HEK293 (cell line): Measurements from ENCODE around the gene BCL2A1.

Experiments used
- CTCF ChIA-PET: fragments of 350-600 bp; formaldehyde crosslinking; extraction: SDS; loops from one replicate; lab custom pipeline; 2021; ENCODE audit warnings: antibody characterized with exemption; lab: Yijun Ruan, JAX
- POLR2A ChIA-PET: fragments of 300-600 bp; formaldehyde crosslinking; extraction: SDS; loops from one replicate; lab custom pipeline; 2020; ENCODE audit warnings: antibody characterized with exemption, inconsistent platforms; lab: Yijun Ruan, JAX
- H3K27ac ChIP-seq: fragments of 200-500 bp; sonication (Bioruptor generic); 2 replicates; pipeline ENCODE4 v1.5.1; 2014; ENCODE audit warnings: low read depth, low read length, control low read depth, inconsistent platforms; ENCODE audit errors: extremely low read depth
- H3K36me3 ChIP-seq, 2 experiments: fragments of 200-500 bp in 1 of 2; sonication (Bioruptor generic) in 1 of 2; 1 replicate in 1 of 2; 2 replicates in 1 of 2; pipeline ENCODE4 v1.5.1; 2014 to 2017; ENCODE audit warnings: inconsistent platforms in 2 of 2, low read length in 2 of 2; ENCODE audit not compliant: control insufficient read depth in 2 of 2, insufficient read depth in 1 of 2
- H3K4me1 ChIP-seq: fragments of 200-500 bp; sonication (Bioruptor generic); 2 replicates; pipeline ENCODE4 v1.5.1; 2014; ENCODE audit warnings: mild to moderate bottlenecking, low read length, inconsistent platforms; ENCODE audit not compliant: control insufficient read depth, insufficient read depth
- H3K4me3 ChIP-seq: 2 replicates; pipeline ENCODE4 v1.5.1; 2011; ENCODE audit warnings: low read depth, mild to moderate bottlenecking, control low read depth, low read length, moderate library complexity
- H3K9me3 ChIP-seq: fragments of 200-500 bp; sonication (Bioruptor generic); 2 replicates; pipeline ENCODE4 v1.5.1; 2014; ENCODE audit warnings: low read depth, low read length, inconsistent platforms; ENCODE audit not compliant: control insufficient read depth, insufficient read depth
- HOXA7 ChIP-seq: sonication (generic); formaldehyde crosslinking; IDR thresholded peaks from 2 replicates; pipeline ENCODE4 v1.8.1; 2022; ENCODE audit warnings: missing genetic modification reagents, borderline replicate concordance
- MEIS1 ChIP-seq: sonication (generic); formaldehyde crosslinking; IDR thresholded peaks from 2 replicates; pipeline ENCODE4 v1.8.1; 2022; ENCODE audit warnings: missing genetic modification reagents, mild to moderate bottlenecking, borderline replicate concordance
- SCRT2 ChIP-seq: fragments of 450-650 bp; formaldehyde crosslinking; IDR thresholded peaks from 2 replicates; pipeline ENCODE4 v1.5.1; 2016; ENCODE audit warnings: missing biosample characterization, missing genetic modification characterization
- TCF7L2 ChIP-seq: IDR thresholded peaks from 2 replicates; pipeline ENCODE4 v1.6.1; 2011; ENCODE audit warnings: low read depth, mild to moderate bottlenecking, inconsistent platforms, low read length, moderate library complexity, borderline replicate concordance
- YY2 ChIP-seq: fragments of 450-650 bp; formaldehyde crosslinking; IDR thresholded peaks from 2 replicates; pipeline ENCODE4 v1.5.1; 2016; ENCODE audit warnings: missing biosample characterization, missing genetic modification characterization
- ZNF133 ChIP-seq: fragments of 450-650 bp; formaldehyde crosslinking; IDR thresholded peaks from 2 replicates; pipeline ENCODE4 v1.5.1; 2016; ENCODE audit warnings: missing biosample characterization, missing genetic modification characterization
- ZNF157 ChIP-seq: fragments of 450-650 bp; formaldehyde crosslinking; IDR thresholded peaks from 2 replicates; pipeline ENCODE4 v1.5.1; 2016; ENCODE audit warnings: missing biosample characterization, missing genetic modification characterization
- ZNF184 ChIP-seq: fragments of 450-650 bp; IDR thresholded peaks from 2 replicates; pipeline ENCODE4 v1.5.1; 2018; ENCODE audit warnings: missing biosample characterization, mild to moderate bottlenecking, missing genetic modification characterization
- ZNF23 ChIP-seq: fragments of 450-650 bp; formaldehyde crosslinking; IDR thresholded peaks from 2 replicates; pipeline ENCODE4 v1.5.1; 2016; ENCODE audit warnings: missing biosample characterization, missing genetic modification characterization, borderline replicate concordance
- ZNF302 ChIP-seq: fragments of 450-650 bp; formaldehyde crosslinking; IDR thresholded peaks from 2 replicates; pipeline ENCODE4 v1.5.1; 2016; ENCODE audit warnings: missing biosample characterization, missing genetic modification characterization, low read depth
- ZNF529 ChIP-seq: fragments of 450-650 bp; formaldehyde crosslinking; IDR thresholded peaks from 2 replicates; pipeline ENCODE4 v1.5.1; 2017; ENCODE audit warnings: missing genetic modification characterization, missing biosample characterization; ENCODE audit not compliant: insufficient replicate concordance
- ZNF548 ChIP-seq: fragments of 450-650 bp; formaldehyde crosslinking; IDR thresholded peaks from 2 replicates; pipeline ENCODE4 v1.5.1; 2016; ENCODE audit warnings: missing biosample characterization, missing genetic modification characterization
- ZNF585B ChIP-seq: fragments of 450-650 bp; formaldehyde crosslinking; IDR thresholded peaks from 2 replicates; pipeline ENCODE4 v1.5.1; 2016; ENCODE audit warnings: missing biosample characterization, missing genetic modification characterization
- ZNF629 ChIP-seq: fragments of 450-650 bp; formaldehyde crosslinking; IDR thresholded peaks from 2 replicates; pipeline ENCODE4 v1.5.1; 2017; ENCODE audit warnings: missing biosample characterization, missing genetic modification characterization
- ZNF660 ChIP-seq: fragments of 450-650 bp; IDR thresholded peaks from 2 replicates; pipeline ENCODE4 v1.5.1; 2018; ENCODE audit warnings: missing biosample characterization, mild to moderate bottlenecking, missing genetic modification characterization
- ZNF677 ChIP-seq: fragments of 450-650 bp; IDR thresholded peaks from 2 replicates; pipeline ENCODE4 v1.5.0; 2018; ENCODE audit warnings: missing biosample characterization, mild to moderate bottlenecking, missing genetic modification characterization, moderate library complexity
- ZNF76 ChIP-seq: fragments of 450-650 bp; formaldehyde crosslinking; IDR thresholded peaks from 2 replicates; pipeline ENCODE4; 2016; ENCODE audit warnings: low read depth, missing biosample characterization, missing genetic modification characterization, borderline replicate concordance
- TF ChIP-seq, protein P1 (sequence below): fragments of 450-650 bp; formaldehyde crosslinking; conservative IDR thresholded peaks from 2 replicates; pipeline ENCODE4 v1.5.1; 2016; ENCODE audit warnings: low read depth, missing biosample characterization, missing genetic modification characterization
- TF ChIP-seq, protein P2 (sequence below): fragments of 450-650 bp; formaldehyde crosslinking; IDR thresholded peaks from 2 replicates; pipeline ENCODE4 v1.5.1; 2016; ENCODE audit warnings: missing biosample characterization, missing genetic modification characterization, borderline replicate concordance
- TF ChIP-seq, protein P3 (sequence below): fragments of 450-650 bp; formaldehyde crosslinking; IDR thresholded peaks from 2 replicates; pipeline ENCODE4 v1.5.1; 2016; ENCODE audit warnings: missing biosample characterization, missing genetic modification characterization, borderline replicate concordance

The BCL2A1 gene

DNA sequence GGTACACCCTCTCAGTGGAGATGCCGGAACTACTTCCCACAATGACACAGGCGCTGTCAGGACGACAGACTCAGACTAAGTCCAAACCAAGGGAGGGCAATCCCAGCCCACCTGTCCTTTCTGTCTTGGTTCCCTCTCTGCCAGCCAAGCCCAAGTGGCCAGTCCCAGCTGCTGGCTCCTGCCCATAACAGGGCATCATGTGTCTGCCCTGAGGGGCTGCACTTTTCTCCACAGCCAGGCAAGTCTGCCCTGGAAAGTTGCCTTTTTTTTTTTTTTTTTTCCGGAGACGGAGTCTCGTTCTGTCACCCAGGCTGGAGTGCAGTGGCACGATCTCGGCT is 20.0 kb upstream of the BCL2A1 start:
- Histone ChIP-seq H3K4me1 (no peaks in the 10 kb centered on the region), H3K9me3 (no peaks in the 10 kb centered on the region), H3K36me3 (no peaks in the 10 kb centered on the region), H3K27ac (no peak overlapping the region), H3K4me3 (no peak overlapping the region)
- ChIA-PET CTCF (interaction anchor here (0.7 to 1.8 kb wide), 2 partner anchors 106 to 138 kb away, joined by 3 to 5 read pairs; no protein-coding TSS in a partner anchor), POLR2A (no interaction called here)
- TF ChIP-seq ZNF157 (tag by site-specific recombination) (no peak), ZNF677 (no peak), ZNF629 (tag by site-specific recombination) (no peak)
- TF ChIP-seq, protein P1, sequence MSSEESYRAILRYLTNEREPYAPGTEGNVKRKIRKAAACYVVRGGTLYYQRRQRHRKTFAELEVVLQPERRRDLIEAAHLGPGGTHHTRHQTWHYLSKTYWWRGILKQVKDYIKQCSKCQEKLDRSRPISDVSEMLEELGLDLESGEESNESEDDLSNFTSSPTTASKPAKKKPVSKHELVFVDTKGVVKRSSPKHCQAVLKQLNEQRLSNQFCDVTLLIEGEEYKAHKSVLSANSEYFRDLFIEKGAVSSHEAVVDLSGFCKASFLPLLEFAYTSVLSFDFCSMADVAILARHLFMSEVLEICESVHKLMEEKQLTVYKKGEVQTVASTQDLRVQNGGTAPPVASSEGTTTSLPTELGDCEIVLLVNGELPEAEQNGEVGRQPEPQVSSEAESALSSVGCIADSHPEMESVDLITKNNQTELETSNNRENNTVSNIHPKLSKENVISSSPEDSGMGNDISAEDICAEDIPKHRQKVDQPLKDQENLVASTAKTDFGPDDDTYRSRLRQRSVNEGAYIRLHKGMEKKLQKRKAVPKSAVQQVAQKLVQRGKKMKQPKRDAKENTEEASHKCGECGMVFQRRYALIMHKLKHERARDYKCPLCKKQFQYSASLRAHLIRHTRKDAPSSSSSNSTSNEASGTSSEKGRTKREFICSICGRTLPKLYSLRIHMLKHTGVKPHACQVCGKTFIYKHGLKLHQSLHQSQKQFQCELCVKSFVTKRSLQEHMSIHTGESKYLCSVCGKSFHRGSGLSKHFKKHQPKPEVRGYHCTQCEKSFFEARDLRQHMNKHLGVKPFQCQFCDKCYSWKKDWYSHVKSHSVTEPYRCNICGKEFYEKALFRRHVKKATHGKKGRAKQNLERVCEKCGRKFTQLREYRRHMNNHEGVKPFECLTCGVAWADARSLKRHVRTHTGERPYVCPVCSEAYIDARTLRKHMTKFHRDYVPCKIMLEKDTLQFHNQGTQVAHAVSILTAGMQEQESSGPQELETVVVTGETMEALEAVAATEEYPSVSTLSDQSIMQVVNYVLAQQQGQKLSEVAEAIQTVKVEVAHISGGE (tag by site-specific recombination), result no peak

DNA sequence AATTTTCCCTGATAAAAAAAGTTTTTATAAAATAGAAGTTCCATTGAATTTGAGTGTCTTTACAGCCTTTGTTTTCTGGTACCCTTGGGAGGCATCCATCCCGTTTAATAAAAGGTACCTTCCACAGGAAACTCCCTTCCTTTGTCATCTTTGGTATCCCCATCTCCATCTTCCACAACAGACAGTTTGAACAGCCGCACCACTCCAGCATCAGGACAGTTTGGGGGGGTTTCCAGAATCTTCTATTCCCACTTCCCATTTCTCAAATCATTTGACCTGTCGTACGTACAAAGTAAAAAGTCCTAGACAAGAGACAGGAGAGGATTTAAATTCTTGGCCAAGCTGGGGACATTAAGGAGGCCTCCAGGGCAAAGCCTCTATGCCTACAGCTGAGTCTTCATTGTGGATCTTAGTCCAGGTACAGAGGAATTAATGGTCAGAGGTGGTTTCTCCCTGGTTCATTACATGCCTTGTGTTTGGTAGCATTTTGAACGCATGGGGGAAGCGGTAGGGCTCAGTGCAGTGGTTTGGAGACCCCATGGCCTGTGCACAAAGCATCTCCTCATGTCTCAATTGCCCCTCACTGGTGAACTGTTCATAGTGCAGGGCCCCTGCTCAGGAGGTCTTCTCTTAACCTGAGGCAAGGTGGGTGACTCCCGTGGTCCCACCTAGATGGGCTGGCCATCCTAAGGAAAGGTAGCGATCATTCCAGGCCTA is 19.4 kb upstream of the BCL2A1 start:
- POLR2A ChIA-PET, result no interaction called here

More for the DNA sequence above, 19.4 kb upstream of the BCL2A1 start:
- no peak for TF ChIP-seq ZNF548 (tag by site-specific recombination)
- no peak for TF ChIP-seq MEIS1 (CRISPR knock-in tag)
- TF ChIP-seq TCF7L2, result no peak
- TF ChIP-seq, protein P2, sequence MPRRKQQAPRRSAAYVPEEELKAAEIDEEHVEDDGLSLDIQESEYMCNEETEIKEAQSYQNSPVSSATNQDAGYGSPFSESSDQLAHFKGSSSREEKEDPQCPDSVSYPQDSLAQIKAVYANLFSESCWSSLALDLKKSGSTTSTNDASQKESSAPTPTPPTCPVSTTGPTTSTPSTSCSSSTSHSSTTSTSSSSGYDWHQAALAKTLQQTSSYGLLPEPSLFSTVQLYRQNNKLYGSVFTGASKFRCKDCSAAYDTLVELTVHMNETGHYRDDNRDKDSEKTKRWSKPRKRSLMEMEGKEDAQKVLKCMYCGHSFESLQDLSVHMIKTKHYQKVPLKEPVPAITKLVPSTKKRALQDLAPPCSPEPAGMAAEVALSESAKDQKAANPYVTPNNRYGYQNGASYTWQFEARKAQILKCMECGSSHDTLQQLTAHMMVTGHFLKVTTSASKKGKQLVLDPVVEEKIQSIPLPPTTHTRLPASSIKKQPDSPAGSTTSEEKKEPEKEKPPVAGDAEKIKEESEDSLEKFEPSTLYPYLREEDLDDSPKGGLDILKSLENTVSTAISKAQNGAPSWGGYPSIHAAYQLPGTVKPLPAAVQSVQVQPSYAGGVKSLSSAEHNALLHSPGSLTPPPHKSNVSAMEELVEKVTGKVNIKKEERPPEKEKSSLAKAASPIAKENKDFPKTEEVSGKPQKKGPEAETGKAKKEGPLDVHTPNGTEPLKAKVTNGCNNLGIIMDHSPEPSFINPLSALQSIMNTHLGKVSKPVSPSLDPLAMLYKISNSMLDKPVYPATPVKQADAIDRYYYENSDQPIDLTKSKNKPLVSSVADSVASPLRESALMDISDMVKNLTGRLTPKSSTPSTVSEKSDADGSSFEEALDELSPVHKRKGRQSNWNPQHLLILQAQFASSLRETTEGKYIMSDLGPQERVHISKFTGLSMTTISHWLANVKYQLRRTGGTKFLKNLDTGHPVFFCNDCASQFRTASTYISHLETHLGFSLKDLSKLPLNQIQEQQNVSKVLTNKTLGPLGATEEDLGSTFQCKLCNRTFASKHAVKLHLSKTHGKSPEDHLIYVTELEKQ, result no peak
- TF ChIP-seq ZNF76 (tag by site-specific recombination), result no peak
- no peak for TF ChIP-seq HOXA7 (CRISPR knock-in tag)
- no peak for TF ChIP-seq ZNF23
- TF ChIP-seq ZNF585B (tag by site-specific recombination), result no peak
- no peak for TF ChIP-seq ZNF133 (tag by site-specific recombination)
- no peak for TF ChIP-seq ZNF529 (tag by site-specific recombination)
- no peak for TF ChIP-seq YY2
- no peak for TF ChIP-seq ZNF302 (tag by site-specific recombination)
- TF ChIP-seq, protein P3, sequence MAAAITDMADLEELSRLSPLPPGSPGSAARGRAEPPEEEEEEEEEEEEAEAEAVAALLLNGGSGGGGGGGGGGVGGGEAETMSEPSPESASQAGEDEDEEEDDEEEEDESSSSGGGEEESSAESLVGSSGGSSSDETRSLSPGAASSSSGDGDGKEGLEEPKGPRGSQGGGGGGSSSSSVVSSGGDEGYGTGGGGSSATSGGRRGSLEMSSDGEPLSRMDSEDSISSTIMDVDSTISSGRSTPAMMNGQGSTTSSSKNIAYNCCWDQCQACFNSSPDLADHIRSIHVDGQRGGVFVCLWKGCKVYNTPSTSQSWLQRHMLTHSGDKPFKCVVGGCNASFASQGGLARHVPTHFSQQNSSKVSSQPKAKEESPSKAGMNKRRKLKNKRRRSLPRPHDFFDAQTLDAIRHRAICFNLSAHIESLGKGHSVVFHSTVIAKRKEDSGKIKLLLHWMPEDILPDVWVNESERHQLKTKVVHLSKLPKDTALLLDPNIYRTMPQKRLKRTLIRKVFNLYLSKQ (tag by site-specific recombination), result no peak
- no peak for TF ChIP-seq ZNF660
- no peak for TF ChIP-seq SCRT2 (tag by site-specific recombination)
- TF ChIP-seq ZNF184 (tag by site-specific recombination), result no peak
- Histone ChIP-seq H3K4me3 (no peak overlapping the region), H3K36me3 (no peaks in the 10 kb centered on the region), H3K9me3 (no peaks in the 10 kb centered on the region), H3K27ac (no peak overlapping the region), H3K4me1 (no peaks in the 10 kb centered on the region)
- CTCF ChIA-PET, result interaction anchor here (1.0 to 1.8 kb wide), 2 partner anchors 137 to 222 kb away, joined by 3 to 5 read pairs; no protein-coding TSS in a partner anchor
